IMR-90 (cell line): ENCODE measurements around the gene NTSR2. TPM values are rescaled to one million over a fixed set of nuclear protein-coding genes. Genes with fewer than 3 reads are reported as not detected.

Experiments used
- ATAC-seq: fragments of 200-7000 bp; cut with Tn5 transposase; 2 replicates; pipeline ENCODE4 v1.9.1; 2020; ENCODE audit warnings: low read depth, mild to moderate bottlenecking, moderate library complexity
- BruUV-seq: library from RNA; stranded (reverse); fragments of 400-500 nt; replicated peaks from 2 replicates; lab custom pipeline; 2021; lab: Mats Ljungman, UMichigan
- CTCF ChIA-PET: fragments of 300-600 bp; formaldehyde crosslinking; extraction: SDS; loops from one replicate; lab custom pipeline; 2021; ENCODE audit warnings: antibody characterized with exemption; lab: Yijun Ruan, JAX
- POLR2A ChIA-PET: fragments of 300-600 bp; sonication (Branson Sonifier 250); formaldehyde crosslinking; loops from one replicate; lab custom pipeline; 2022; ENCODE audit warnings: antibody characterized with exemption; ENCODE audit not compliant: unreplicated experiment; lab: Charles Lee
- DNase-seq: peaks from one replicate; pipeline ENCODE4 v3.0.0; 2013
- H2AFZ ChIP-seq: replicated peaks from 2 replicates; pipeline ENCODE3; 2013; ENCODE audit warnings: low read length, mild to moderate bottlenecking; ENCODE audit not compliant: poor library complexity
- H2AK5ac ChIP-seq: 2 replicates; pipeline ENCODE4 v1.6.1; 2013; ENCODE audit warnings: low read depth, low read length, inconsistent platforms
- H2AK9ac ChIP-seq: replicated peaks from 2 replicates; pipeline ENCODE3; 2013; ENCODE audit warnings: mild to moderate bottlenecking, low read depth, low read length, moderate library complexity; ENCODE audit not compliant: poor library complexity
- H2BK120ac ChIP-seq: 2 replicates; pipeline ENCODE4 v1.6.1; 2013; ENCODE audit warnings: low read depth, low read length, inconsistent platforms
- H2BK15ac ChIP-seq: 3 replicates; pipeline ENCODE4 v1.6.1; 2013; ENCODE audit warnings: low read depth, low read length, inconsistent platforms
- H2BK20ac ChIP-seq: 2 replicates; pipeline ENCODE4 v1.6.1; 2013; ENCODE audit warnings: low read depth, mild to moderate bottlenecking, inconsistent platforms, low read length, moderate library complexity
- H2BK5ac ChIP-seq: 2 replicates; pipeline ENCODE4 v1.6.1; 2013; ENCODE audit warnings: mild to moderate bottlenecking, low read depth, low read length, inconsistent platforms; ENCODE audit not compliant: poor library complexity, severe bottlenecking
- H3K14ac ChIP-seq: replicated peaks from 2 replicates; pipeline ENCODE4 v1.6.1; 2013; ENCODE audit warnings: low read depth, low read length, inconsistent platforms
- H3K18ac ChIP-seq: 2 replicates; pipeline ENCODE4 v1.6.1; 2013; ENCODE audit warnings: low read depth, low read length, control low read depth
- H3K23ac ChIP-seq: 2 replicates; pipeline ENCODE4 v1.6.1; 2013; ENCODE audit warnings: low read depth, low read length, inconsistent platforms
- H3K27ac ChIP-seq: 2 replicates; pipeline ENCODE4 v1.5.1; 2013; ENCODE audit warnings: mild to moderate bottlenecking, control low read depth, low read length; ENCODE audit not compliant: insufficient read depth
- H3K27me3 ChIP-seq: 2 replicates; pipeline ENCODE4 v1.6.1; 2013; ENCODE audit warnings: low read length; ENCODE audit not compliant: control insufficient read depth, insufficient read depth
- H3K36me3 ChIP-seq: 2 replicates; pipeline ENCODE4 v1.6.1; 2013; ENCODE audit warnings: low read length, mixed read lengths; ENCODE audit not compliant: control insufficient read depth, insufficient read depth
- H3K4ac ChIP-seq: 2 replicates; pipeline ENCODE4 v1.6.1; 2013; ENCODE audit warnings: low read depth, low read length, inconsistent platforms
- H3K4me1 ChIP-seq: 2 replicates; pipeline ENCODE4 v1.6.1; 2013; ENCODE audit warnings: low read length, mixed read lengths; ENCODE audit not compliant: control insufficient read depth, insufficient read depth
- H3K4me2 ChIP-seq: 2 replicates; pipeline ENCODE4 v1.6.1; 2013; ENCODE audit warnings: low read depth, mild to moderate bottlenecking, control low read depth, low read length, moderate library complexity
- H3K4me3 ChIP-seq: 2 replicates; pipeline ENCODE4 v1.5.1; 2013; ENCODE audit warnings: low read depth, mild to moderate bottlenecking, control low read depth, low read length, moderate library complexity; ENCODE audit not compliant: insufficient read depth
- H3K56ac ChIP-seq: 2 replicates; pipeline ENCODE4 v1.6.1; 2013; ENCODE audit warnings: low read length, inconsistent platforms; ENCODE audit not compliant: insufficient read depth; ENCODE audit errors: extremely low read depth
- H3K79me1 ChIP-seq, 2 experiments: 2 replicates each; pipeline ENCODE4 v1.6.1; 2013; ENCODE audit warnings: low read length in 2 of 2, inconsistent platforms in 1 of 2, low read depth in 1 of 2
- H3K9ac ChIP-seq: 2 replicates; pipeline ENCODE4 v1.6.1; 2013; ENCODE audit warnings: low read depth, low read length, control low read depth
- H3K9me1 ChIP-seq: 2 replicates; pipeline ENCODE4 v1.6.1; 2013; ENCODE audit warnings: low read length, inconsistent platforms; ENCODE audit not compliant: insufficient read depth
- H3K9me3 ChIP-seq: 2 replicates; pipeline ENCODE4 v1.6.1; 2013; ENCODE audit warnings: low read length; ENCODE audit not compliant: control insufficient read depth, insufficient read depth
- H4K20me1 ChIP-seq: 2 replicates; pipeline ENCODE4 v1.6.1; 2013; ENCODE audit warnings: low read length, inconsistent platforms; ENCODE audit not compliant: insufficient read depth
- H4K5ac ChIP-seq: 2 replicates; pipeline ENCODE4 v1.6.1; 2013; ENCODE audit warnings: mild to moderate bottlenecking, low read depth, low read length, control low read depth
- H4K8ac ChIP-seq, 2 experiments: 2 replicates each; pipeline ENCODE4 v1.6.1; 2013; ENCODE audit warnings: low read depth in 2 of 2, low read length in 2 of 2, control low read depth in 1 of 2, inconsistent platforms in 1 of 2
- H4K91ac ChIP-seq: 2 replicates; pipeline ENCODE4 v1.6.1; 2013; ENCODE audit warnings: low read depth, low read length, inconsistent platforms; ENCODE audit not compliant: insufficient read depth
- BHLHE40 ChIP-seq: fragments of 150-350 bp; IDR thresholded peaks from 2 replicates; pipeline ENCODE4 v1.6.1; 2016; ENCODE audit warnings: mild to moderate bottlenecking, low read depth, low read length
- CEBPB ChIP-seq: IDR thresholded peaks from 2 replicates; pipeline ENCODE4 v1.6.1; 2012; ENCODE audit warnings: low read depth, low read length, improper control_type of control experiment
- CHD1 ChIP-seq: IDR thresholded peaks from 2 replicates; pipeline ENCODE4 v1.6.1; 2012; ENCODE audit warnings: low read depth, low read length, improper control_type of control experiment
- CTCF ChIP-seq: conservative IDR thresholded peaks from 2 replicates; pipeline ENCODE4 v1.5.1; 2012; ENCODE audit warnings: mild to moderate bottlenecking, low read depth, low read length, improper control_type of control experiment
- FOS ChIP-seq: fragments of 150-350 bp; IDR thresholded peaks from 2 replicates; pipeline ENCODE4 v1.6.1; 2016; ENCODE audit warnings: low read depth, low read length
- MAFK ChIP-seq: IDR thresholded peaks from 2 replicates; pipeline ENCODE4 v1.6.1; 2012; ENCODE audit warnings: low read depth, low read length, improper control_type of control experiment
- MAZ ChIP-seq: IDR thresholded peaks from 2 replicates; pipeline ENCODE4 v1.6.1; 2012; ENCODE audit warnings: low read depth, mild to moderate bottlenecking, low read length, improper control_type of control experiment, moderate library complexity, borderline replicate concordance
- MXI1 ChIP-seq: IDR thresholded peaks from 2 replicates; pipeline ENCODE4 v1.6.1; 2012; ENCODE audit warnings: low read depth, mild to moderate bottlenecking, low read length, moderate library complexity, borderline replicate concordance
- NFE2L2 ChIP-seq: fragments of 150-350 bp; IDR thresholded peaks from 2 replicates; pipeline ENCODE4 v1.6.1; 2016; ENCODE audit warnings: low read depth, mild to moderate bottlenecking, low read length
- POLR2A ChIP-seq: IDR thresholded peaks from 2 replicates; pipeline ENCODE4 v1.6.1; 2012; ENCODE audit warnings: mild to moderate bottlenecking, low read depth, low read length
- RAD21 ChIP-seq: IDR thresholded peaks from 2 replicates; pipeline ENCODE4 v1.6.1; 2012; ENCODE audit warnings: low read length, improper control_type of control experiment
- RFX5 ChIP-seq: IDR thresholded peaks from 2 replicates; pipeline ENCODE4 v1.8.0; 2012; ENCODE audit warnings: low read depth, mild to moderate bottlenecking, low read length, moderate library complexity
- USF2 ChIP-seq: fragments of 150-350 bp; IDR thresholded peaks from 2 replicates; pipeline ENCODE4 v1.6.1; 2017; ENCODE audit warnings: mild to moderate bottlenecking, antibody characterized with exemption, low read length, low read depth
- WGBS, 2 experiments: methylation state at CpG; one replicate each; pipeline versions ENCODE4 v1.1.5 to v1.1.7; 2013; ENCODE audit warnings: missing lambda C conversion rate in 2 of 2; ENCODE audit not compliant: insufficient read length in 1 of 2; ENCODE audit errors: extremely low coverage in 2 of 2; 5-methylcytosine and 5-hydroxymethylcytosine counted together
- dilution Hi-C: fragments of 300-500 bp; cut with HindIII; formaldehyde crosslinking; loops from one replicate; pipeline ENCODE4 v1.14.3; 2018; ENCODE audit warnings: low sequenced_read_pairs; ENCODE audit not compliant: unreplicated experiment
- in situ Hi-C: fragments of 300-500 bp; cut with MboI; formaldehyde crosslinking; loops from 3 replicates; pipeline ENCODE4 v1.14.3; 2019; ENCODE audit warnings: low sequenced_read_pairs, inconsistent platforms, mixed read lengths
- intact Hi-C: fragments of 100-400 bp; cut with micrococcal nuclease; formaldehyde crosslinking; loops from 2 replicates; pipeline ENCODE4 v1.10.0; 2022
- polyA plus RNA-seq, 3 experiments: library from polyadenylated mRNA; depleted of rRNA; stranded (reverse); fragments of >200 nt; gene quantifications; 2 replicates each; pipeline ENCODE4 v1.2.3, GENCODE V29; 2012; ENCODE audit warnings: low replicate concordance in 1 of 3
- total RNA-seq: library from RNA; depleted of rRNA; stranded (reverse); fragments of >200 nt; gene quantifications from 2 replicates; pipeline ENCODE4 v1.2.3, GENCODE V29; 2012

NTSR2 gene
- total and polyA plus RNA-seq, 2 of the 4 experiments (the other 2 are of a cell fraction): not detected

GRCh38 chr2:11679016-11679415 lies 9.0 kb upstream of the NTSR2 start:
- no peak overlapping the region for H3K4ac ChIP-seq
- no peak overlapping the region for H2AFZ ChIP-seq
- ChIA-PET CTCF (no interaction called here), POLR2A (no interaction called here)
- WGBS, 2 experiments: no CpG with 5 or more reads among the region's 7 CpGs
- no peak overlapping the region for H3K9ac ChIP-seq
- no peak overlapping the region for H3K56ac ChIP-seq
- no peak overlapping the region for H2BK20ac ChIP-seq
- no TSS peak for BruUV-seq
- intact Hi-C loops (no loop called here), dilution Hi-C loops (no loop called here), in situ Hi-C loops (no loop called here)
- no peak overlapping the region for H3K4me2 ChIP-seq
- no peak overlapping the region for H2AK5ac ChIP-seq
- H2AK9ac ChIP-seq: no peak overlapping the region
- ATAC-seq: no peak
- no peak overlapping the region for H3K27ac ChIP-seq
- H2BK15ac ChIP-seq: no peak overlapping the region
- H3K4me1 ChIP-seq: peaks cover 8% of the 10 kb centered on the region; the same call in 1 of the 2 replicates
- no peak overlapping the region for H3K14ac ChIP-seq
- no peaks in the 10 kb centered on the region for H3K79me1 ChIP-seq
- no peak overlapping the region for H2BK120ac ChIP-seq
- H3K23ac ChIP-seq: no peak overlapping the region
- no peak overlapping the region for H4K5ac ChIP-seq
- no peak overlapping the region for H4K91ac ChIP-seq
- no peak for DNase-seq
- peaks cover 51% of the 10 kb centered on the region for H3K27me3 ChIP-seq
- no peak for TF ChIP-seq MAFK
- no peak for TF ChIP-seq RFX5
- TF ChIP-seq NFE2L2: no peak
- TF ChIP-seq BHLHE40: no peak
- no peak for TF ChIP-seq MXI1
- TF ChIP-seq POLR2A: no peak
- no peak for TF ChIP-seq CTCF
- no peak for TF ChIP-seq FOS
- TF ChIP-seq CEBPB: no peak
- no peak for TF ChIP-seq USF2
- no peak for TF ChIP-seq CHD1
- no peak for TF ChIP-seq MAZ
- TF ChIP-seq RAD21: no peak
- no peaks in the 10 kb centered on the region; the same call in 1 of the 2 replicates for H4K20me1 ChIP-seq
- H4K8ac ChIP-seq: no peak overlapping the region
- H3K9me1 ChIP-seq: no peaks in the 10 kb centered on the region; the same call in 1 of the 2 replicates
- no peak overlapping the region for H3K18ac ChIP-seq
- peaks cover 2% of the 10 kb centered on the region; the same call in 1 of the 2 replicates for H3K9me3 ChIP-seq
- H3K4me3 ChIP-seq: no peak overlapping the region
- H3K36me3 ChIP-seq: no peaks in the 10 kb centered on the region
- H2BK5ac ChIP-seq: no peak overlapping the region
